Measurements from ENCODE around the gene ENOX1.

DNA sequence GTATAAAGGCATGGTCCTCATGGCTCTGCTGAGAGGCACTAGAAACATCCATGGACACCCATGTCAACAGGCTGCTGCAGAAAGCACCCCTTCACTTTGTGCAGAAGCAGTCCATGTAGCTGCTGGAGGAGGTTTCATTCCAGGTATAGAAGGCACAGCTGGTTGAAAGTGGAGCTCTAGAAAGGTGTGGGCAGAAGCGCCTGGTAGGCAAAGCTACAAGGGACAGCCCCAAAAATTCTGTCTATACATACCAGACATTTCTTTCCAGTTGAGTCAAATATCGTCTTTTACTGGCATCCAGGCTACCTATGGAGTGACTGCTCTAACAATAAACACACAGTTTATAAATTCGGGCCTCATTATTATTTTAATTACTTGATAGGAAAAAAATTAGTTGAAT lies 129.3 kb downstream of the ENOX1 start:
- no peak for TF ChIP-seq FOS (IDR thresholded peaks at IDR 0.05; ENCODE audit: borderline replicate concordance, insufficient read depth, low read length)
- TF ChIP-seq EZH2 (IDR thresholded peaks at IDR 0.05; ENCODE audit: borderline replicate concordance, low read depth, low read length, severe bottlenecking) = no peak
- TF ChIP-seq, protein P1, sequence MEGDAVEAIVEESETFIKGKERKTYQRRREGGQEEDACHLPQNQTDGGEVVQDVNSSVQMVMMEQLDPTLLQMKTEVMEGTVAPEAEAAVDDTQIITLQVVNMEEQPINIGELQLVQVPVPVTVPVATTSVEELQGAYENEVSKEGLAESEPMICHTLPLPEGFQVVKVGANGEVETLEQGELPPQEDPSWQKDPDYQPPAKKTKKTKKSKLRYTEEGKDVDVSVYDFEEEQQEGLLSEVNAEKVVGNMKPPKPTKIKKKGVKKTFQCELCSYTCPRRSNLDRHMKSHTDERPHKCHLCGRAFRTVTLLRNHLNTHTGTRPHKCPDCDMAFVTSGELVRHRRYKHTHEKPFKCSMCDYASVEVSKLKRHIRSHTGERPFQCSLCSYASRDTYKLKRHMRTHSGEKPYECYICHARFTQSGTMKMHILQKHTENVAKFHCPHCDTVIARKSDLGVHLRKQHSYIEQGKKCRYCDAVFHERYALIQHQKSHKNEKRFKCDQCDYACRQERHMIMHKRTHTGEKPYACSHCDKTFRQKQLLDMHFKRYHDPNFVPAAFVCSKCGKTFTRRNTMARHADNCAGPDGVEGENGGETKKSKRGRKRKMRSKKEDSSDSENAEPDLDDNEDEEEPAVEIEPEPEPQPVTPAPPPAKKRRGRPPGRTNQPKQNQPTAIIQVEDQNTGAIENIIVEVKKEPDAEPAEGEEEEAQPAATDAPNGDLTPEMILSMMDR (IDR thresholded peaks at IDR 0.05; ENCODE audit: extremely low read depth in 1 of 2, insufficient read depth in 1 of 2, low read depth in 1 of 2, low read length in 2 of 2) = no peak
- TF ChIP-seq POLR2A (IDR thresholded peaks at IDR 0.05; ENCODE audit: low read depth, low read length) = no peak
- TF ChIP-seq POLR2AphosphoS5 (IDR thresholded peaks at IDR 0.05; ENCODE audit: insufficient read depth, low read depth, low read length) = no peak
- TF ChIP-seq GATA2 (IDR thresholded peaks at IDR 0.05; ENCODE audit: insufficient read depth, insufficient read length, low read depth, low read length) = no peak
- TF ChIP-seq JUN (IDR thresholded peaks at IDR 0.05; ENCODE audit: borderline replicate concordance, insufficient read depth, insufficient read length, low read depth) = no peak
